ENCODE measurements around the gene PPL. TPM values are rescaled to one million over a fixed set of nuclear protein-coding genes. Genes with fewer than 3 reads are reported as not detected.

PPL gene
- total and polyA plus RNA-seq, 2 of the 13 experiments (the other 11 are each of a cell fraction or from before 2014, with no cell fraction given) = 5.7 to 6.6 TPM

GRCh38 chr16:4935241-4935855 is 1.6 kb downstream of the PPL start:
- 82% methylated on average over 17 of the region's 19 CpGs for WGBS (ENCODE audit: low lambda C conversion rate)

More at GRCh38 chr16:4935241-4935855, 1.6 kb downstream of the PPL start:
- ATAC-seq (no peak), DNase-seq (ENCODE audit: low spot score) (no peak), FAIRE-seq (no peak)
- peak overlapping the region; percentile 93 for H3K4me2 ChIP-seq (ENCODE audit: low read depth, low read length)
- TF ChIP-seq, protein P1, sequence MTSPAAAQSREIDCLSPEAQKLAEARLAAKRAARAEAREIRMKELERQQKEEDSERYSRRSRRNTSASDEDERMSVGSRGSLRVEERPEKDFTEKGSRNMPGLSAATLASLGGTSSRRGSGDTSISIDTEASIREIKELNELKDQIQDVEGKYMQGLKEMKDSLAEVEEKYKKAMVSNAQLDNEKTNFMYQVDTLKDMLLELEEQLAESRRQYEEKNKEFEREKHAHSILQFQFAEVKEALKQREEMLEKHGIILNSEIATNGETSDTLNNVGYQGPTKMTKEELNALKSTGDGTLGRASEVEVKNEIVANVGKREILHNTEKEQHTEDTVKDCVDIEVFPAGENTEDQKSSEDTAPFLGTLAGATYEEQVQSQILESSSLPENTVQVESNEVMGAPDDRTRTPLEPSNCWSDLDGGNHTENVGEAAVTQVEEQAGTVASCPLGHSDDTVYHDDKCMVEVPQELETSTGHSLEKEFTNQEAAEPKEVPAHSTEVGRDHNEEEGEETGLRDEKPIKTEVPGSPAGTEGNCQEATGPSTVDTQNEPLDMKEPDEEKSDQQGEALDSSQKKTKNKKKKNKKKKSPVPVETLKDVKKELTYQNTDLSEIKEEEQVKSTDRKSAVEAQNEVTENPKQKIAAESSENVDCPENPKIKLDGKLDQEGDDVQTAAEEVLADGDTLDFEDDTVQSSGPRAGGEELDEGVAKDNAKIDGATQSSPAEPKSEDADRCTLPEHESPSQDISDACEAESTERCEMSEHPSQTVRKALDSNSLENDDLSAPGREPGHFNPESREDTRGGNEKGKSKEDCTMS (CRISPR knock-in tag; conservative IDR thresholded peaks at IDR 0.05) = no peak
- TF ChIP-seq ZNF503 (CRISPR knock-in tag; IDR thresholded peaks at IDR 0.05) (no peak), ZBTB39 (CRISPR knock-in tag; IDR thresholded peaks at IDR 0.05) (no peak), CEBPB (IDR thresholded peaks at IDR 0.05; ENCODE audit: borderline replicate concordance, low read depth, low read length) (peak; percentile 54)
- no peaks in the 10 kb centered on the region for H4K20me1 ChIP-seq (ENCODE audit: insufficient read depth, low read length)
- ChIA-PET POLR2A (interaction anchor here (1.3 to 4.0 kb wide), 6 partner anchors 9 to 100 kb away, joined by 3 to 25 read pairs (median 12); partner anchors contain the start of gene SEC14L5), CTCF (ENCODE audit: low intra/inter-chr PET ratio, low total read pairs) (no interaction called here)
- BruUV-seq (replicated peaks) = no TSS peak
- H3K4me3 ChIP-seq (replicated peaks in 1 of 3; ENCODE audit: insufficient read depth in 1 of 3, low read depth in 2 of 3, low read length in 3 of 3) = peak overlapping the region; percentile 76 to 91 (median 89); a peak in 4 of 6 replicates
- H3K27me3 ChIP-seq (ENCODE audit: control insufficient read depth in 1 of 2, insufficient read depth in 2 of 2, low read length in 2 of 2) = no peaks in the 10 kb centered on the region; a peak in 1 of 5 replicates
- no peaks in the 10 kb centered on the region for H3K9me3 ChIP-seq (ENCODE audit: low read length)
- H3K36me3 ChIP-seq (replicated peaks in 1 of 2; ENCODE audit: control insufficient read depth in 1 of 2, insufficient read depth in 2 of 2, low read length in 2 of 2) = no peaks in the 10 kb centered on the region
- no peak overlapping the region for H2AFZ ChIP-seq (ENCODE audit: low read length)
- intact Hi-C loops (cut with micrococcal nuclease; ENCODE audit: unreplicated experiment) = no loop called here
- H3K9ac ChIP-seq (ENCODE audit: insufficient read depth, low read depth, low read length) = peak overlapping the region; percentile 76; the same call in 1 of the 2 replicates
- in situ Hi-C loops (cut with HindIII; ENCODE audit: extremely low pct_ligation_motif_present, low pct_unique_long_range_greater_than_20kb) = no loop called here
- peaks cover 29% of the 10 kb centered on the region for H3K4me1 ChIP-seq (ENCODE audit: insufficient read depth, low read length)
- no peak overlapping the region for H3K27ac ChIP-seq (ENCODE audit: extremely low read length, insufficient read depth, low read length)
- H3K79me2 ChIP-seq (ENCODE audit: insufficient read depth, low read length) = peaks cover 2% of the 10 kb centered on the region

All from HepG2 (cell line).